Gastrocnemius medialis (tissue), 4 donors: ENCODE measurements around the gene GPR146. TPM values are rescaled to one million over a fixed set of nuclear protein-coding genes. Genes with fewer than 3 reads are reported as not detected.
A peak's percentile ranks its signal among the peaks of the same experiment; 100 is the strongest.

Experiments used
- ATAC-seq, 2 donors: fragments of 150-250 bp; one replicate each; pipeline ENCODE4 v1.9.1; 2016
- DNase-seq, 2 donors: peaks; one replicate each; pipeline ENCODE4 v3.0.0-alpha.2; 2019
- H3K27ac ChIP-seq, 4 donors: fragments of 200-600 bp; sonication (generic); 1 replicate in 1 of 4; 2 replicates in 3 of 4; pipeline ENCODE4 v1.5.1; 2016 to 2018; ENCODE audit warnings: mild to moderate bottlenecking in 2 of 4, moderate library complexity in 1 of 4
- H3K27me3 ChIP-seq, 3 donors: fragments of 200-600 bp; sonication (generic) in 2 of 3; 1 replicate in 1 of 3; 2 replicates in 2 of 3; pipeline versions ENCODE4 v1.5.1 to v1.6.0; 2016 to 2019; ENCODE audit warnings: mild to moderate bottlenecking in 1 of 3, moderate library complexity in 1 of 3
- H3K36me3 ChIP-seq, 2 donors: fragments of 200-600 bp; sonication (generic) in 1 of 2; one replicate each; pipeline ENCODE4 v1.5.1; 2017 to 2018
- H3K4me1 ChIP-seq, 2 donors: fragments of 200-600 bp; sonication (generic) in 1 of 2; one replicate each; pipeline ENCODE4 v1.5.1; 2016 to 2017; ENCODE audit warnings: mild to moderate bottlenecking in 2 of 2
- H3K4me3 ChIP-seq, 4 donors: fragments of 200-600 bp; sonication (generic) in 3 of 4; 1 replicate in 1 of 4; 2 replicates in 3 of 4; pipeline ENCODE4 v1.5.1; 2016 to 2019; ENCODE audit warnings: mild to moderate bottlenecking in 2 of 4
- H3K9me3 ChIP-seq, 3 donors: fragments of 200-600 bp; sonication (generic) in 2 of 3; 1 replicate in 1 of 3; 2 replicates in 2 of 3; pipeline ENCODE4 v1.5.1; 2016 to 2019
- POLR2A ChIP-seq, 2 donors: fragments of 450-650 bp; IDR thresholded peaks; one replicate each; pipeline ENCODE4 v1.6.1; 2017; ENCODE audit warnings: antibody characterized with exemption in 2 of 2, mild to moderate bottlenecking in 2 of 2, moderate library complexity in 2 of 2
- in situ Hi-C, 4 donors: fragments of 200-750 bp; cut with MboI; loops; one replicate each; pipeline versions ENCODE4 v1.15.0 to v1.8.0; 2017; ENCODE audit warnings: low sequenced_read_pairs in 4 of 4
- intact Hi-C: fragments of 100-400 bp; cut with DNase I; formaldehyde crosslinking; loops from one replicate; pipeline ENCODE4 v1.15.1; 2023; ENCODE audit warnings: low total_unique reads
- total RNA-seq, 4 donors: library from RNA; depleted of rRNA; stranded (reverse); fragments of >200 nt; gene quantifications; one replicate each; pipeline versions ENCODE4 v1.1.0 to v1.2.3, GENCODE V29; 2016
- TF ChIP-seq, protein P1 (sequence below), 5 experiments: fragments of 450-650 bp in 3 of 5; fragments of 200-600 bp in 2 of 5; sonication (generic) in 2 of 5; IDR thresholded peaks in 4 of 5; conservative IDR thresholded peaks in 1 of 5; 1 replicate in 4 of 5; 2 replicates in 1 of 5; pipeline ENCODE4 v1.5.1; 2016 to 2019; ENCODE audit warnings: antibody characterized with exemption in 5 of 5, mild to moderate bottlenecking in 3 of 5, moderate library complexity in 3 of 5

GPR146 gene
- total RNA-seq, 4 donors from 2014 or later = 23.3 to 43.8 (median 29.5) TPM

GRCh38 chr7:1100834-1101562 is 56.7 kb downstream of the GPR146 start:
- no peak for TF ChIP-seq POLR2A (IDR thresholded peaks at IDR 0.05)
- TF ChIP-seq, protein P1, sequence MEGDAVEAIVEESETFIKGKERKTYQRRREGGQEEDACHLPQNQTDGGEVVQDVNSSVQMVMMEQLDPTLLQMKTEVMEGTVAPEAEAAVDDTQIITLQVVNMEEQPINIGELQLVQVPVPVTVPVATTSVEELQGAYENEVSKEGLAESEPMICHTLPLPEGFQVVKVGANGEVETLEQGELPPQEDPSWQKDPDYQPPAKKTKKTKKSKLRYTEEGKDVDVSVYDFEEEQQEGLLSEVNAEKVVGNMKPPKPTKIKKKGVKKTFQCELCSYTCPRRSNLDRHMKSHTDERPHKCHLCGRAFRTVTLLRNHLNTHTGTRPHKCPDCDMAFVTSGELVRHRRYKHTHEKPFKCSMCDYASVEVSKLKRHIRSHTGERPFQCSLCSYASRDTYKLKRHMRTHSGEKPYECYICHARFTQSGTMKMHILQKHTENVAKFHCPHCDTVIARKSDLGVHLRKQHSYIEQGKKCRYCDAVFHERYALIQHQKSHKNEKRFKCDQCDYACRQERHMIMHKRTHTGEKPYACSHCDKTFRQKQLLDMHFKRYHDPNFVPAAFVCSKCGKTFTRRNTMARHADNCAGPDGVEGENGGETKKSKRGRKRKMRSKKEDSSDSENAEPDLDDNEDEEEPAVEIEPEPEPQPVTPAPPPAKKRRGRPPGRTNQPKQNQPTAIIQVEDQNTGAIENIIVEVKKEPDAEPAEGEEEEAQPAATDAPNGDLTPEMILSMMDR (IDR thresholded peaks at IDR 0.05 in 4 of 5, conservative IDR thresholded peaks at IDR 0.05 in 1 of 5) = no peak
- Histone ChIP-seq H3K9me3 (no peaks in the 10 kb centered on the region), H3K36me3 (no peaks in the 10 kb centered on the region), H3K4me3 (no peak overlapping the region), H3K4me1 (peaks cover 7 to 20% of the 10 kb centered on the region in 2 donors), H3K27ac (no peak overlapping the region), H3K27me3 (no peaks in the 10 kb centered on the region)
- in situ Hi-C loops (no loop called here), intact Hi-C loops (no loop called here)
- ATAC-seq = no peak
- no peak for DNase-seq

GRCh38 chr7:1101563-1102431 is 57.5 kb downstream of the GPR146 start:
- H3K36me3 ChIP-seq = no peaks in the 10 kb centered on the region
- in situ Hi-C loops (no loop called here), intact Hi-C loops (no loop called here)
- H3K4me1 ChIP-seq = peaks cover 10 to 24% of the 10 kb centered on the region in 2 donors
- DNase-seq (no peak), ATAC-seq (no peak)
- H3K27me3 ChIP-seq = no peaks in the 10 kb centered on the region
- no peak for TF ChIP-seq POLR2A (IDR thresholded peaks at IDR 0.05)
- TF ChIP-seq, protein P1 (IDR thresholded peaks at IDR 0.05 in 4 of 5, conservative IDR thresholded peaks at IDR 0.05 in 1 of 5) = no peak
- H3K27ac ChIP-seq = no peak overlapping the region
- H3K4me3 ChIP-seq = no peak overlapping the region
- no peaks in the 10 kb centered on the region for H3K9me3 ChIP-seq

- H3K27me3 ChIP-seq = no peaks in the 10 kb centered on the region
- no peaks in the 10 kb centered on the region for H3K9me3 ChIP-seq
- no peak for ATAC-seq
- H3K4me1 ChIP-seq = peaks cover 11 to 28% of the 10 kb centered on the region in 2 donors
- TF ChIP-seq, protein P1 (IDR thresholded peaks at IDR 0.05 in 4 of 5, conservative IDR thresholded peaks at IDR 0.05 in 1 of 5) = no peak
- TF ChIP-seq POLR2A (IDR thresholded peaks at IDR 0.05) = no peak
- peak overlapping the region in 3 of 4 donors; percentile 2 to 62 (median 22) for H3K27ac ChIP-seq
- no peak for DNase-seq
- in situ Hi-C loops = no loop called here
- intact Hi-C loops = no loop called here
- no peaks in the 10 kb centered on the region for H3K36me3 ChIP-seq
- H3K4me3 ChIP-seq = no peak overlapping the region
Observed at GRCh38 chr7:1103009-1103788, 58.9 kb downstream of the GPR146 start.

- H3K4me1 ChIP-seq = peaks cover 11 to 28% of the 10 kb centered on the region in 2 donors
- H3K4me3 ChIP-seq = no peak overlapping the region
- TF ChIP-seq, protein P1 (IDR thresholded peaks at IDR 0.05 in 4 of 5, conservative IDR thresholded peaks at IDR 0.05 in 1 of 5) = no peak
- no peak for TF ChIP-seq POLR2A (IDR thresholded peaks at IDR 0.05)
- in situ Hi-C loops (no loop called here), intact Hi-C loops (no loop called here)
- H3K36me3 ChIP-seq = no peaks in the 10 kb centered on the region
- ATAC-seq (no peak), DNase-seq (no peak)
- peak overlapping the region; percentile 2 to 62 (median 12) for H3K27ac ChIP-seq
- no peaks in the 10 kb centered on the region for H3K27me3 ChIP-seq
- no peaks in the 10 kb centered on the region for H3K9me3 ChIP-seq
Observed at GRCh38 chr7:1103789-1104515, 59.6 kb downstream of the GPR146 start.
